SK-N-MC (cell line): ENCODE data around the gene GTF2H3.

Experiments
- EZH2 ChIP-seq: fragments of 200-600 bp; sonication (generic); IDR thresholded peaks from one replicate; pipeline ENCODE4 v1.6.1; 2017; ENCODE audit warnings: antibody characterized with exemption
- FOXP2 ChIP-seq: optimal IDR thresholded peaks from 2 replicates; pipeline ENCODE3; 2011; ENCODE audit warnings: mild to moderate bottlenecking, moderate library complexity; ENCODE audit not compliant: insufficient read depth; ENCODE audit errors: extremely low read length, control extremely low read depth
- POLR2AphosphoS5 ChIP-seq: IDR thresholded peaks from 2 replicates; pipeline ENCODE4 v1.6.1; 2012; ENCODE audit warnings: mild to moderate bottlenecking, low read depth, low read length, borderline replicate concordance

DNA sequence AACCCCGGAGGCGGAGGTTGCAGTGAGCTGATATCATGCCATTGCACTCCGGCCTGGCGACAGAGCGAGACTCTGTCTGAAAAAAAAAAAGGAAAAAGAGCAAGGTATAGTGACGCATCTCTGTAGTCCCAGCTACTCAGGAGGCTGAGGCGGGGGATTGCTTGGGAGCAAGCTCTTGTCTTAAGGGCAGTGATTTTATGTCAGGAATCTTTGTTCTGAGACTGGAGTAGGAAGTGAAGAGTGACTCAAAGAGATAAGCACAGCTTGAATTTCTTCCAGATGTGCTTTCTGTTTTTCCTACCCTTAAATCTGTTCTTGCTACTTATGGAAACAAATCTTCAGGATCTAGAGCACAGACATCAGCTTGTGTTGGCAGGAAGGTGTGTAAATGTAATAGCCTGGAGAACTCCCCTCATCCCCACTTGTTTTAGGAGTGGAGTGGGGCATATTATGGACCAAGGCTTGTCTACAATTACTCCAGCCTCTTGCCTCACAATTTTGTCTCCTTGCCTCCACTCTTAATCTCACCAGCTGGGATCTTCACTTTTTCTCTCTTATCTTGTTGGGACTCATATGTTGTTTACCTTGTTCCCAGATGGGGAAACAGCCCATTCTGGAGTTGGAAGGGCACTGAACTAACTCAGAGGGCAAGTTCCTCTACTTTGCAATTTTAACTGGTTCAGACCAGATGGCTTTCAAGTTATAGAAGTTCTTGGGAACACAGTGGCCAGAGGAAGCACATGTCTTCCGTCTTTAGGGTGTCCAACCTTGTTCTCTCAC lies 41.7 kb upstream of the GTF2H3 start:
- no peak for TF ChIP-seq EZH2
- no peak for TF ChIP-seq POLR2AphosphoS5
- TF ChIP-seq FOXP2, result no peak
